Liver (tissue), 9 donors: Measurements from ENCODE around the gene LRRC72. TPM values are rescaled to one million over a fixed set of nuclear protein-coding genes. Genes with fewer than 3 reads are reported as not detected.

Source experiments
- DNase-seq: peaks from one replicate; pipeline ENCODE4 v3.0.0-alpha.2; 2017; ENCODE audit warnings: low spot score
- H3K27ac ChIP-seq, 2 donors: one replicate each; pipeline ENCODE4 v1.7.0; 2013; ENCODE audit warnings: inconsistent platforms in 2 of 2, low read length in 2 of 2, control low read depth in 1 of 2, low read depth in 1 of 2, mild to moderate bottlenecking in 1 of 2
- H3K27me3 ChIP-seq, 4 donors: one replicate each; pipeline versions ENCODE4 v1.6.1 to v1.7.0; 2013; ENCODE audit warnings: low read length in 3 of 4, inconsistent platforms in 1 of 4, mild to moderate bottlenecking in 1 of 4, moderate library complexity in 1 of 4; ENCODE audit not compliant: control insufficient read depth in 4 of 4, insufficient read depth in 4 of 4
- H3K36me3 ChIP-seq, 4 donors: one replicate each; pipeline versions ENCODE4 v1.6.1 to v1.7.0; 2013; ENCODE audit warnings: low read length in 3 of 4, mild to moderate bottlenecking in 3 of 4, low read depth in 1 of 4, moderate library complexity in 1 of 4; ENCODE audit not compliant: control insufficient read depth in 4 of 4, insufficient read depth in 3 of 4
- H3K4me1 ChIP-seq, 4 donors: one replicate each; pipeline versions ENCODE4 v1.6.1 to v1.7.0; 2013; ENCODE audit warnings: low read length in 3 of 4, mild to moderate bottlenecking in 3 of 4, moderate library complexity in 1 of 4; ENCODE audit not compliant: control insufficient read depth in 4 of 4, insufficient read depth in 4 of 4
- H3K4me3 ChIP-seq, 3 donors: one replicate each; pipeline versions ENCODE4 v1.6.1 to v1.7.0; 2013; ENCODE audit warnings: low read length in 3 of 3, control low read depth in 1 of 3, low read depth in 1 of 3, mild to moderate bottlenecking in 1 of 3
- H3K9ac ChIP-seq, 2 donors: one replicate each; pipeline ENCODE4 v1.7.0; 2013; ENCODE audit warnings: low read length in 2 of 2, mild to moderate bottlenecking in 2 of 2, moderate library complexity in 2 of 2, control low read depth in 1 of 2, low read depth in 1 of 2
- H3K9me3 ChIP-seq, 4 donors: one replicate each; pipeline versions ENCODE4 v1.6.1 to v1.7.0; 2013; ENCODE audit warnings: low read length in 3 of 4; ENCODE audit not compliant: control insufficient read depth in 4 of 4
- EGR1 ChIP-seq, 2 donors: IDR thresholded peaks; 2 replicates each; pipeline ENCODE4 v1.6.1; 2016 to 2018; ENCODE audit warnings: antibody characterized with exemption in 2 of 2, low read depth in 2 of 2
- FOXA1 ChIP-seq: IDR thresholded peaks from 2 replicates; pipeline ENCODE4 v1.6.1; 2016; ENCODE audit warnings: antibody characterized with exemption
- FOXA2 ChIP-seq: IDR thresholded peaks from 2 replicates; pipeline ENCODE4 v1.6.1; 2016; ENCODE audit warnings: antibody characterized with exemption
- GABPA ChIP-seq, 2 donors: IDR thresholded peaks in 1 of 2; conservative IDR thresholded peaks in 1 of 2; 2 replicates each; pipeline ENCODE4 v1.6.1; 2016; ENCODE audit warnings: antibody characterized with exemption in 2 of 2, mild to moderate bottlenecking in 1 of 2, moderate library complexity in 1 of 2
- HNF4A ChIP-seq, 2 donors: conservative IDR thresholded peaks; 2 replicates each; pipeline ENCODE4 v1.6.1; 2016; ENCODE audit warnings: antibody characterized with exemption in 2 of 2, mild to moderate bottlenecking in 2 of 2
- HNF4G ChIP-seq: IDR thresholded peaks from 2 replicates; pipeline ENCODE4 v1.6.1; 2016; ENCODE audit warnings: antibody characterized with exemption
- JUND ChIP-seq, 2 donors: IDR thresholded peaks; 2 replicates each; pipeline ENCODE4 v1.6.1; 2016; ENCODE audit warnings: antibody characterized with exemption in 2 of 2
- NR2F2 ChIP-seq: IDR thresholded peaks from 2 replicates; pipeline ENCODE4 v1.6.1; 2016; ENCODE audit warnings: antibody characterized with exemption
- RAD21 ChIP-seq, 2 donors: IDR thresholded peaks; 2 replicates each; pipeline ENCODE4 v1.6.1; 2016; ENCODE audit warnings: antibody characterized with exemption in 2 of 2, mild to moderate bottlenecking in 2 of 2
- RXRA ChIP-seq, 2 donors: IDR thresholded peaks; 2 replicates each; pipeline ENCODE4 v1.6.1; 2017 to 2018; ENCODE audit warnings: antibody characterized with exemption in 2 of 2, mild to moderate bottlenecking in 1 of 2
- TAF1 ChIP-seq: conservative IDR thresholded peaks from 2 replicates; pipeline ENCODE4 v1.6.1; 2016; ENCODE audit warnings: antibody characterized with exemption, mild to moderate bottlenecking
- YY1 ChIP-seq: IDR thresholded peaks from 2 replicates; pipeline ENCODE4 v1.6.1; 2016; ENCODE audit warnings: antibody characterized with exemption, mild to moderate bottlenecking
- WGBS: extraction: QIAGEN DNeasy Blood & Tissue Kit; methylation state at CpG from one replicate; pipeline ENCODE4 v1.1.7; 2013; 5-methylcytosine and 5-hydroxymethylcytosine counted together
- polyA plus RNA-seq, 2 donors: library from polyadenylated mRNA; stranded (reverse) in 1 of 2; unstranded in 1 of 2; fragments of 200-250 nt in 1 of 2; fragments of >200 nt in 1 of 2; fragmentation: Nextera tagmentation in 1 of 2; extraction: Ambion mirVana in 1 of 2; gene quantifications; one replicate each; pipeline versions ENCODE4 v1.2.1 to v1.2.3, GENCODE V29; 2013 to 2015
- total RNA-seq, 2 donors: library from RNA; depleted of rRNA; stranded (reverse); fragments of >200 nt; gene quantifications; one replicate each; pipeline ENCODE4 v1.2.3, GENCODE V29; 2014
- TF ChIP-seq, protein P1 (sequence below): IDR thresholded peaks from 2 replicates; pipeline ENCODE4 v1.6.1; 2016; ENCODE audit warnings: antibody characterized with exemption, mild to moderate bottlenecking
- TF ChIP-seq, protein P2 (sequence below): IDR thresholded peaks from 2 replicates; pipeline ENCODE4 v1.6.1; 2016; ENCODE audit warnings: antibody characterized with exemption
- TF ChIP-seq, protein P3 (sequence below): IDR thresholded peaks from 2 replicates; pipeline ENCODE4 v1.6.1; 2016; ENCODE audit warnings: antibody characterized with exemption
- TF ChIP-seq, protein P4 (sequence below): fragments of 150-350 bp; IDR thresholded peaks from 2 replicates; pipeline ENCODE4 v1.5.1; 2017; ENCODE audit warnings: improper control_type of control experiment, low read depth, low read length; ENCODE audit not compliant: missing input control
- TF ChIP-seq, protein P5 (sequence below): IDR thresholded peaks from 2 replicates; pipeline ENCODE4 v1.6.1; 2016; ENCODE audit warnings: antibody characterized with exemption
- donor health status: healthy.
- donor health status: healthy.
- donor health status: healthy.
- donor health status: healthy.
- donor health status: healthy.

Gene LRRC72
- total and polyA plus RNA-seq, 4 donors, result not detected

DNA sequence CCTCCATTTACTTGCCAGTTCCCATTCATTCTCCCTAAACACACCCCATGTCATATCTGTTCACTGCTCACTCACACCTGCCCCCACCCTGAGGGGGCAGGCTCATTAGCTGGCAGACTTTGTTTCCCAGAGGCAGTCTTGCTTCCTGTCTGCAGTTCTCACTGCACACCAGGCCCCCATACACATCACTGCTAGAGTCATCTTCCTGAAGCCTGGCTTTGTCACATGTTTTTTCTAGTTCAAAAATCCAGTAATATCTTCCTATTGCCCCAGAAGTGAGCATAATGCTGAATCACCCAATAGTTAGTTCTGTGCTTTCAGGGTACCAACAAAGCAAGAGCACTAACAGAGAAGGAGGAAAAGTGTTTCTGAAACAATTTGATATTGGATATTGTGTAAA lies 1.9 kb downstream of the LRRC72 start:
- Histone ChIP-seq H3K27me3 (no peaks in the 10 kb centered on the region), H3K27ac (no peak overlapping the region), H3K4me1 (no peaks in the 10 kb centered on the region), H3K4me3 (no peak overlapping the region), H3K9ac (no peak overlapping the region), H3K36me3 (no peaks in the 10 kb centered on the region), H3K9me3 (no peaks in the 10 kb centered on the region)
- no peak for TF ChIP-seq RXRA (IDR thresholded peaks at IDR 0.05)
- TF ChIP-seq GABPA (IDR thresholded peaks at IDR 0.05 in 1 of 2, conservative IDR thresholded peaks at IDR 0.05 in 1 of 2), result no peak
- TF ChIP-seq TAF1, result no peak
- no peak for TF ChIP-seq HNF4G
- TF ChIP-seq EGR1 (IDR thresholded peaks at IDR 0.05; ENCODE audit: low read depth in 2 of 2), result no peak
- no peak for TF ChIP-seq JUND (IDR thresholded peaks at IDR 0.05)
- DNase-seq, result no peak

DNA sequence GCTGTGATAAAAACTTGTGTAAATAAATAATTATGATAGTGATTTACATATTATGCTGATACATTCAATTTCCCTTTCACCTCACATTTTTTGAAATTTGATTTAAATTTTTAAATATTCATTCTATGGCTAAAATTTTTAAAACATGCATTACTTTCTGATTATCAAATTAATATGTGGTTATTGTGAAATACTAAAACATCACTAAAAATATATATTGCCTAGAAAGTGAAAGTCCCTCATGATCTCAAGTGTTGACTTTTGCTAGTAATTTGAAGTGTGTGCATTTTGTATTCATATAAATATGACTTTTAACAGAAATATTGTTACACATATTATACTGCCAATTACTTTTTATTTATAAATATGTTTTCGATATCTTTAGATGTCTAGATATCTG lies 3.1 kb downstream of the LRRC72 start:
- no peak overlapping the region for H3K4me3 ChIP-seq
- no peak overlapping the region for H3K27ac ChIP-seq
- H3K27me3 ChIP-seq, result no peaks in the 10 kb centered on the region
- 97% methylated on average over 1 of the region's 1 CpG for WGBS
- TF ChIP-seq, protein P1, sequence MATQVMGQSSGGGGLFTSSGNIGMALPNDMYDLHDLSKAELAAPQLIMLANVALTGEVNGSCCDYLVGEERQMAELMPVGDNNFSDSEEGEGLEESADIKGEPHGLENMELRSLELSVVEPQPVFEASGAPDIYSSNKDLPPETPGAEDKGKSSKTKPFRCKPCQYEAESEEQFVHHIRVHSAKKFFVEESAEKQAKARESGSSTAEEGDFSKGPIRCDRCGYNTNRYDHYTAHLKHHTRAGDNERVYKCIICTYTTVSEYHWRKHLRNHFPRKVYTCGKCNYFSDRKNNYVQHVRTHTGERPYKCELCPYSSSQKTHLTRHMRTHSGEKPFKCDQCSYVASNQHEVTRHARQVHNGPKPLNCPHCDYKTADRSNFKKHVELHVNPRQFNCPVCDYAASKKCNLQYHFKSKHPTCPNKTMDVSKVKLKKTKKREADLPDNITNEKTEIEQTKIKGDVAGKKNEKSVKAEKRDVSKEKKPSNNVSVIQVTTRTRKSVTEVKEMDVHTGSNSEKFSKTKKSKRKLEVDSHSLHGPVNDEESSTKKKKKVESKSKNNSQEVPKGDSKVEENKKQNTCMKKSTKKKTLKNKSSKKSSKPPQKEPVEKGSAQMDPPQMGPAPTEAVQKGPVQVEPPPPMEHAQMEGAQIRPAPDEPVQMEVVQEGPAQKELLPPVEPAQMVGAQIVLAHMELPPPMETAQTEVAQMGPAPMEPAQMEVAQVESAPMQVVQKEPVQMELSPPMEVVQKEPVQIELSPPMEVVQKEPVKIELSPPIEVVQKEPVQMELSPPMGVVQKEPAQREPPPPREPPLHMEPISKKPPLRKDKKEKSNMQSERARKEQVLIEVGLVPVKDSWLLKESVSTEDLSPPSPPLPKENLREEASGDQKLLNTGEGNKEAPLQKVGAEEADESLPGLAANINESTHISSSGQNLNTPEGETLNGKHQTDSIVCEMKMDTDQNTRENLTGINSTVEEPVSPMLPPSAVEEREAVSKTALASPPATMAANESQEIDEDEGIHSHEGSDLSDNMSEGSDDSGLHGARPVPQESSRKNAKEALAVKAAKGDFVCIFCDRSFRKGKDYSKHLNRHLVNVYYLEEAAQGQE, result no peak
- TF ChIP-seq, protein P2, sequence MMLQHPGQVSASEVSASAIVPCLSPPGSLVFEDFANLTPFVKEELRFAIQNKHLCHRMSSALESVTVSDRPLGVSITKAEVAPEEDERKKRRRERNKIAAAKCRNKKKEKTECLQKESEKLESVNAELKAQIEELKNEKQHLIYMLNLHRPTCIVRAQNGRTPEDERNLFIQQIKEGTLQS, result no peak
- TF ChIP-seq, protein P3, sequence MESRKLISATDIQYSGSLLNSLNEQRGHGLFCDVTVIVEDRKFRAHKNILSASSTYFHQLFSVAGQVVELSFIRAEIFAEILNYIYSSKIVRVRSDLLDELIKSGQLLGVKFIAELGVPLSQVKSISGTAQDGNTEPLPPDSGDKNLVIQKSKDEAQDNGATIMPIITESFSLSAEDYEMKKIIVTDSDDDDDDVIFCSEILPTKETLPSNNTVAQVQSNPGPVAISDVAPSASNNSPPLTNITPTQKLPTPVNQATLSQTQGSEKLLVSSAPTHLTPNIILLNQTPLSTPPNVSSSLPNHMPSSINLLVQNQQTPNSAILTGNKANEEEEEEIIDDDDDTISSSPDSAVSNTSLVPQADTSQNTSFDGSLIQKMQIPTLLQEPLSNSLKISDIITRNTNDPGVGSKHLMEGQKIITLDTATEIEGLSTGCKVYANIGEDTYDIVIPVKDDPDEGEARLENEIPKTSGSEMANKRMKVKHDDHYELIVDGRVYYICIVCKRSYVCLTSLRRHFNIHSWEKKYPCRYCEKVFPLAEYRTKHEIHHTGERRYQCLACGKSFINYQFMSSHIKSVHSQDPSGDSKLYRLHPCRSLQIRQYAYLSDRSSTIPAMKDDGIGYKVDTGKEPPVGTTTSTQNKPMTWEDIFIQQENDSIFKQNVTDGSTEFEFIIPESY, result no peak
- TF ChIP-seq JUND (IDR thresholded peaks at IDR 0.05) (no peak), HNF4A (conservative IDR thresholded peaks at IDR 0.05) (no peak), GABPA (IDR thresholded peaks at IDR 0.05 in 1 of 2, conservative IDR thresholded peaks at IDR 0.05 in 1 of 2) (no peak), RAD21 (IDR thresholded peaks at IDR 0.05) (no peak), FOXA2 (no peak), NR2F2 (no peak), FOXA1 (no peak), YY1 (no peak), HNF4G (no peak), RXRA (IDR thresholded peaks at IDR 0.05) (no peak), TAF1 (no peak)
- TF ChIP-seq, protein P4, sequence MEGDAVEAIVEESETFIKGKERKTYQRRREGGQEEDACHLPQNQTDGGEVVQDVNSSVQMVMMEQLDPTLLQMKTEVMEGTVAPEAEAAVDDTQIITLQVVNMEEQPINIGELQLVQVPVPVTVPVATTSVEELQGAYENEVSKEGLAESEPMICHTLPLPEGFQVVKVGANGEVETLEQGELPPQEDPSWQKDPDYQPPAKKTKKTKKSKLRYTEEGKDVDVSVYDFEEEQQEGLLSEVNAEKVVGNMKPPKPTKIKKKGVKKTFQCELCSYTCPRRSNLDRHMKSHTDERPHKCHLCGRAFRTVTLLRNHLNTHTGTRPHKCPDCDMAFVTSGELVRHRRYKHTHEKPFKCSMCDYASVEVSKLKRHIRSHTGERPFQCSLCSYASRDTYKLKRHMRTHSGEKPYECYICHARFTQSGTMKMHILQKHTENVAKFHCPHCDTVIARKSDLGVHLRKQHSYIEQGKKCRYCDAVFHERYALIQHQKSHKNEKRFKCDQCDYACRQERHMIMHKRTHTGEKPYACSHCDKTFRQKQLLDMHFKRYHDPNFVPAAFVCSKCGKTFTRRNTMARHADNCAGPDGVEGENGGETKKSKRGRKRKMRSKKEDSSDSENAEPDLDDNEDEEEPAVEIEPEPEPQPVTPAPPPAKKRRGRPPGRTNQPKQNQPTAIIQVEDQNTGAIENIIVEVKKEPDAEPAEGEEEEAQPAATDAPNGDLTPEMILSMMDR, result no peak
- TF ChIP-seq, protein P5, sequence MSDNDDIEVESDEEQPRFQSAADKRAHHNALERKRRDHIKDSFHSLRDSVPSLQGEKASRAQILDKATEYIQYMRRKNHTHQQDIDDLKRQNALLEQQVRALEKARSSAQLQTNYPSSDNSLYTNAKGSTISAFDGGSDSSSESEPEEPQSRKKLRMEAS, result no peak
- no peak overlapping the region for H3K9ac ChIP-seq
- H3K4me1 ChIP-seq, result no peaks in the 10 kb centered on the region
- H3K9me3 ChIP-seq, result no peaks in the 10 kb centered on the region
- no peak for DNase-seq
- H3K36me3 ChIP-seq, result no peaks in the 10 kb centered on the region
